HG03066 (cell line): ENCODE data around the gene NRG3.

Experiments
- ATAC-seq: cut with Tn5 transposase; IDR thresholded peaks from one replicate; pipeline ENCODE4 v1.9.1; 2021; ENCODE audit warnings: low read depth; ENCODE audit not compliant: unreplicated experiment

NRG3 gene

GRCh38 chr10:83023662-83024061 lies 1148.7 kb downstream of the NRG3 start:
- no peak for ATAC-seq
